ENCODE results near the gene PAPLN.
A peak's percentile ranks its signal among the peaks of the same experiment; 100 is the strongest.

PAPLN gene

DNA sequence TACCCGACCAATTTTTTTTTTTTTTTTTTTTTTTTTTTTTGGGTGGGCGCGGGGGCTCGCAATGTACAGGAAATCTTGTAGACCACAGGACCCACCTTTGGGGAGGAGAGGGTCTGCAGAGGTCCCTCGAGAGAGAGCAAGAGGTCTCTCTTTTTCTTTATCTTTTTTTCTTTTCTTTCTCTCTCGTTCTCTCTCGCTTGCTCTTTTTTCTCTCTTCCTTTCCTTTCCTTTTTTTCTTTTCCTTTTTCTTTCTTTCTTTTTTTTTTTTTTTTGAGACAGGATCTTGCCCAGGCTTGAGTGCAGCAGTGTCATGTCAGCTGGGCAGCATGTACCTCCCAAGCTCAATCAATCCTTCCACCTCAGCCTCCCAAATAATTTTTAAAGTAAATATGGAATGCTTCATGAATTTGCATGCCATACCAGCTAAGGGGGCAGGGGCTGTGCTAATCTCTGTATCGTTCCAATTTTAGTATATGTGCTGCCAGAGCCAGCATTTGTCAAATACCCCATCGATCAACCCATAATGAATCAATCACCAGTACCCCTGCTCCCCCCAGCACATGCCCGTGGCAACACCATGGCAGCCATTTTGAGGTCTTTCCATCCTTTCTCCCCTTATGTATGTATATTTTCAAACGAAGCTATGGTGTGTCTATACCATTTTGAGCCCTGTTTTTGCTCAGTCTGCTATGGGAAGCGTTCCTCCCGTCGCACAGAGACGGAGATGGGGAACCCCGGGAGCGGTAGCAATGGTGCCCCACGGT lies 9.3 kb downstream of the PAPLN start:
- DNase-seq = no peak

DNA sequence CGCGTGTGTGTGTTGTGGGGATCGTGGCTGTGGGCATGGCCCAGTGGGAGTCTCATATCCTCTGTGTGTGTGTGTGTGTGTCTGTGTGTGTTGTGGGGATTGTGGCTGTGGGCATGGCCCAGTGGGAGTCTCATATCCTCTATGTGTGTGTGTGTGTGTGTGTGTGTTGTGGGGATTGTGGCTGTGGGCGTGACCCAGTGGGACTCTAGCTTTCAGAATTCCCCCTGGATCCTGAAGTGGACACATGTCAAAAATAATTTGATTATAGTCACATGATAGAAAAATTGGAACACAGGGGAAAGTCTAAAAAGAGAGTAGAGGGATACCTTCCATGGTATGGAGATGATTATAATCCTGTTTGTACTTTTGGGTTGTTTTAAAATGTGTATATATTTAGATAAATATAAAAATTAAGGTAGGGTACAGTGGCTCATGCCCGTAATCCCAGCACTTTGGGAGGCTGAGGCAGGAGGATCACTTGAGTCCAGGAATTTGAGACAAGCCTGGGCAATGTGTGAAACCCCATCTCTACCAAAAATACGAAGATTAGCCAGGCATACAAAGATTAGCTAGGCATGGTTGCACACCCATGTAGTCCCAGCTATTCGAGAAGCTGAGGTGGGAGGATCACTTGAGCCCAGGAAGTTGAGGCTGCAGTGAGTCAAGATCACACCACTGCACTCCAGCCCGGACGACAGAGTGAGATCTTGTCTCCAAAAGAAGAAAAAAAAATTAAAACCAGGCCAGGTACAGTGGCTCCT lies 11.0 kb downstream of the PAPLN start:
- DNase-seq = no peak

GRCh38 chr14:73249108-73249507 lies 11.8 kb downstream of the PAPLN start:
- no peak for DNase-seq

DNA sequence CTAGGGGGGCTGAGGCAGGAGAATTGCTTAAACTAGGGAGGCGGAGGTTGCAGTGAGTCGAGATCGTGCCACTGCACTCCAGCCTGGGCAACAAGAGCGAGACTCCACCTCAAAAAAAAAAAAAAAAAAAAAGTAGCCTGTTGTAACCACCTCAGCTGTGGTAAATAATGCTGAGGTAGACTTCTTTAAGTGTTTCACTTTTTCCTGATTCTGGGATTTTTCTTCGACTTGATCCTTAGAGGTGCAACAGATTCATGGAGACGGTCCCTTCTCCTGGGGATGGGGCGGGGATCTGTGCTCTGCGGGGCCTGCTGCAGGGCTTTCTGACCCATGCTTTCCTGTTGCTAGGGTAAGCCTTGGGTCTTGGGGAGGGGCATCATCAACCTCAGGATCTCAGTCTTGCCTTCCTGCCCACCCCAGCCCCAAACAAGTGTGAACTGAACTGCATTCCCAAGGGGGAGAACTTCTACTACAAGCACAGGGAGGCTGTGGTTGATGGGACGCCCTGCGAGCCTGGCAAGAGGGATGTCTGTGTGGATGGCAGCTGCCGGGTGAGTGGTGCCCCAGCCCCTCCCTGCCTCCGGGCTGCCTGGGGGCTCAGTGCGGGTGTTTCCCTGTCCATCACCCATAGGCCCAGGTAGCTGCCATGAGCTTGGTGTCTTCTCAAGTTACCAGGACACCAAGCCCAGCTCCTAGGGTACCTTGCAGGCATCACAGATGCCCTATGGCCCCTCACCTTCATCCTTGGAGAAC lies 12.4 kb downstream of the PAPLN start:
- no peak for DNase-seq

DNA sequence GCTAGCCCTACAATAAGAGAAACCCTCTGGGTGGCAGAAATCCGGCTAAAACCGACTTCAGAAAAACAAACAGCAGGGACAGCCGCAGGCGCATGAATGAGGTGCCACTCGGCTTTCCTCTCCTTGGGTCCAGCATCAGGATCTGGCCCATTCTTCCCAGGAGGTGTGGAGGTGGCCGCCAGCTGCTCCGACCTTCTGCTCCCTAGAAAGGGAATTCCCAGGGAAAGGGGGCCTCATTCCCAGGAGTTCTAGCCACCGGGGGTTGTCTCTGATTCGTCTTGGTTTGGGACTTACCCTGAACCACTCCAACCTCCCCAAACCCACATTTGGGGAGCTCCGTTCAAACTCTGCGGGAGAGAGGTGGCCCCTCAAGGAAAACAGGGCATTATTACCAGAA lies 13.0 kb downstream of the PAPLN start:
- DNase-seq = no peak

- DNase-seq = peak; percentile 86
These were observed 13.6 kb downstream of the PAPLN start for GRCh38 chr14:73250781-73251500.

DNA sequence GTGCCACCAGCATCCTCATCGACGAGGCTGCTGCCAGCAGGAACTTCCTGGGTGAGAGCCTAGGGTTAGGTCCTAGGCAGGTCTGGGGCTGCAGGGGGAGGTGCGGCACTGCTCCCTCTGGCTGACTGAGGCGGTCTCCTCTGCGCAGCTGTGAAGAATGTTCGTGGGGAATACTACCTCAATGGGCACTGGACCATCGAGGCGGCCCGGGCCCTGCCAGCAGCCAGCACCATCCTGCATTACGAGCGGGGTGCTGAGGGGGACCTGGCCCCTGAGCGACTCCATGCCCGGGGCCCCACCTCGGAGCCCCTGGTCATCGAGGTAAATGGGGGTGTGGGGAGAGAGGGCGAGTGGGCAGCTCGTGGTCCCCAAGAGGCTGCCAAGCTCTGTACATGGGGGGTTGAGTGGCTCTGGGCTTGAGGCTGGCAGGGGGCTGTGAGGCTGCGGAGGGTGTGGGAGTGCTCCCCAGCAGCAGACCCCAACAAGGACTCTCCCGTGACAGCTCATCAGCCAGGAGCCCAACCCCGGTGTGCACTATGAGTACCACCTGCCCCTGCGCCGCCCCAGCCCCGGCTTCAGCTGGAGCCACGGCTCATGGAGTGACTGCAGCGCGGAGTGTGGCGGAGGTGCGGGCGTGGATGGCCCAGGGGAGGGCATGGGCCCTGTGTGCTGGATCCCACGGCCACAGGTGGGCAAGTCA lies 14.4 kb downstream of the PAPLN start:
- no peak for DNase-seq

DNA sequence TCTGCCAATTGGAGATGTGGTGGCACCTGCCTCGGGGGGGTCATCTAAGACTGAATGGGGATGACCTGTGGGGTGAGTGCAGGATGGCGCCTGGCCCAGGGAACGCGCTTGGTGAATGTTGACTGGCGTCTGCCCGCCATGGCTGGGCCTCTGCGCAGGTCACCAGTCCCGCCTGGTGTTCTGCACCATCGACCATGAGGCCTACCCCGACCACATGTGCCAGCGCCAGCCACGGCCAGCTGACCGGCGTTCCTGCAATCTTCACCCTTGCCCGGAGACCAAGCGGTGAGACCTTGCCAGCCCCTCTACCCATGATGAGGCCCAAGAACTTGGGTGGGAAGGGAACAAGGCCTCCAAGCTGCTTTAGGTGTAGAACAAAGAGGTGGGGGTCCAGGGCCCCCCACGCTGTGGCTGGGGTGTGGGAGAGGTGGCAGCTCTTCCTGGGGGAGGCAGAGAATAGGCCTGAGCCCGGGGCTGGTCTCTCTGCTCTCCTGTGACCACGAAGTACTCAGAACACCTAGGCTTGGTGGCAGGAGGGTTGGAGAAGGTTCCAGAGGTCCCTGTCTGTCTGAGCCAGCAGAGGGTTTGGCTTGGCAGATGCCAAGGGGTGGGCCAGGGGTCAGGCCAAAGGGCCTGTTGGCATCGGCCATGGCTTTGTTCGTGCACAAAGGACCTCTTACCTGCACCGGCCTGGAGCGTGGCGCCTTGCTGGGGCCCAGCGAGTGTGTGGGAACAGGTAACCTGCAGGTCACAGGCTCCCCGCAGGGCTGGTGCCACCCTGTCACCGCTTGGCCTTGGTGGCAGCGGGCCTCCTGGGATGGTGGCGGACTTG lies 15.4 kb downstream of the PAPLN start:
- DNase-seq = no peak

DNA sequence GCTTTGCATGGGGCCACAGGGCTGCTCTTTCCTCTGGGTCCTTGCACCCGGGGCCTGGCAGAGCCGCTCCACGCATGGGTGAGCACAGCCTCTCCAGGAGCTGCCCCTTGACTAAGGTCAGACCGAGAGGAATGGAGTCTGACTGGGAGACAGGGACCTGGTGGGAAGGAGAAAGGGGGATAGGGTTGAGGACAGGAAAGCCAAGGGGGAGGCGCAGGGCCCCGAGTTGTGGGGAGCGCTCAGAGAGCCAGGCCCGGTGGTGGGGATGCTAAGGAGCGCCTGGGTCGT lies 16.0 kb downstream of the PAPLN start:
- DNase-seq = no peak

DNA sequence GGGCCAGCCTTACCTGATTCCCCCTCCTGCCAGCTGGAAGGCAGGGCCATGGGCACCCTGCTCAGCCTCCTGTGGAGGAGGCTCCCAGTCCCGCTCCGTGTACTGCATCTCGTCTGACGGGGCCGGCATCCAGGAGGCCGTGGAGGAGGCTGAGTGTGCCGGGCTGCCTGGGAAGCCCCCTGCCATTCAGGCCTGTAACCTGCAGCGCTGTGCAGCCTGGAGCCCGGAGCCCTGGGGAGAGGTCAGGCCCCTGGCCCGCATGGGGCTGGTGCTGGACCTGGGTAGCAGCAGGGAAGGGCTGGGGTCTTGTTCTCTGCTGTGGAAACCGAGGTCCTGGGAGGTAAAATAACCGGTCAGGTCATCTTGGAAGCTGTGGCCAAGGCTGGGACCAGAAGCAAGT lies 16.4 kb downstream of the PAPLN start:
- DNase-seq = no peak

- DNase-seq = no peak
These were observed 17.1 kb downstream of the PAPLN start for GRCh38 chr14:73254247-73255004.

GRCh38 chr14:73255005-73255400 lies 17.7 kb downstream of the PAPLN start:
- no peak for DNase-seq

GRCh38 chr14:73255693-73256225 lies 18.5 kb downstream of the PAPLN start:
- no peak for DNase-seq

- no peak for DNase-seq
These were observed 20.8 kb downstream of the PAPLN start for GRCh38 chr14:73258076-73258475.

- no peak for DNase-seq
These were observed 21.7 kb downstream of the PAPLN start for GRCh38 chr14:73258845-73259611.

- DNase-seq = no peak
These were observed 22.5 kb downstream of the PAPLN start for GRCh38 chr14:73259837-73260236.

GRCh38 chr14:73260574-73260973 lies 23.3 kb downstream of the PAPLN start:
- DNase-seq = no peak

GRCh38 chr14:73261075-73261474 lies 23.8 kb downstream of the PAPLN start:
- no peak for DNase-seq

- no peak for DNase-seq
These were observed 24.5 kb downstream of the PAPLN start for GRCh38 chr14:73261520-73262426.

Measured in DMS153 (cell line).